Sigmoid colon (tissue), 7 donors: Measurements from ENCODE around the gene HIVEP1. TPM values are rescaled to one million over a fixed set of nuclear protein-coding genes. Genes with fewer than 3 reads are reported as not detected.

ENCODE experiments used
- DNase-seq: peaks from one replicate; pipeline ENCODE4 v3.0.0-alpha.2; 2019
- H3K27ac ChIP-seq, 4 donors: fragments of 200-600 bp; sonication (generic); one replicate each; pipeline ENCODE4 v1.5.1; 2016 to 2019; ENCODE audit warnings: mild to moderate bottlenecking in 1 of 4
- H3K27me3 ChIP-seq, 3 donors: fragments of 200-600 bp; sonication (generic); one replicate each; pipeline ENCODE4 v1.5.1; 2019; ENCODE audit warnings: mild to moderate bottlenecking in 1 of 3
- H3K36me3 ChIP-seq, 4 donors: fragments of 200-600 bp; sonication (generic); one replicate each; pipeline ENCODE4 v1.5.1; 2016 to 2019
- H3K4me1 ChIP-seq, 4 donors: fragments of 200-600 bp; sonication (generic); one replicate each; pipeline ENCODE4 v1.5.1; 2017 to 2019
- H3K4me3 ChIP-seq, 4 donors: fragments of 200-600 bp; sonication (generic); one replicate each; pipeline ENCODE4 v1.5.1; 2017 to 2019; ENCODE audit warnings: mild to moderate bottlenecking in 2 of 4, moderate library complexity in 1 of 4
- H3K9me3 ChIP-seq, 4 donors: fragments of 200-600 bp in 3 of 4; sonication (generic) in 3 of 4; one replicate each; pipeline versions ENCODE4 v1.5.1 to v1.6.1; 2013 to 2019
- CTCF ChIP-seq, 4 experiments: fragments of 450-650 bp in 3 of 4; fragments of 200-600 bp in 1 of 4; IDR thresholded peaks; one replicate each; pipeline ENCODE4 v1.5.1; 2016 to 2019; ENCODE audit warnings: antibody characterized with exemption in 4 of 4, mild to moderate bottlenecking in 3 of 4, moderate library complexity in 2 of 4
- EP300 ChIP-seq, 4 donors: sonication (generic); formaldehyde crosslinking; IDR thresholded peaks; one replicate each; pipeline ENCODE4 v1.6.1; 2017; ENCODE audit warnings: antibody characterized with exemption in 4 of 4
- POLR2A ChIP-seq, 2 donors: fragments of 450-650 bp; IDR thresholded peaks; one replicate each; pipeline ENCODE4 v1.6.1; 2016; ENCODE audit warnings: antibody characterized with exemption in 2 of 2, mild to moderate bottlenecking in 2 of 2, moderate library complexity in 2 of 2
- POLR2AphosphoS5 ChIP-seq, 4 donors: sonication (generic); formaldehyde crosslinking; IDR thresholded peaks; one replicate each; pipeline ENCODE4 v1.6.1; 2017; ENCODE audit warnings: antibody characterized with exemption in 4 of 4
- WGBS, 2 donors: extraction: QIAGEN DNeasy Blood & Tissue Kit; methylation state at CpG; one replicate each; pipeline ENCODE4 v1.1.7; 2013; 5-methylcytosine and 5-hydroxymethylcytosine counted together
- intact Hi-C: fragments of 100-400 bp; cut with DNase I; formaldehyde crosslinking; loops from one replicate; pipeline ENCODE4 v1.15.1; 2023
- polyA plus RNA-seq, 3 donors: library from polyadenylated mRNA; stranded (reverse); fragments of 200-250 nt; gene quantifications; one replicate each; pipeline ENCODE4 v1.2.3, GENCODE V29; 2013
- total RNA-seq, 4 donors: library from RNA; depleted of rRNA; stranded (reverse); fragments of >200 nt; gene quantifications; one replicate each; pipeline ENCODE4 v1.1.0, GENCODE V29; 2016
- donor health status: healthy with polysubstance abuse.
- donor health status: Bipolar disorder and iron deficiency.
- donor health status: healthy.

Gene HIVEP1
- total and polyA plus RNA-seq, 7 donors = 4.6 to 28.5 (median 13.2) TPM

DNA sequence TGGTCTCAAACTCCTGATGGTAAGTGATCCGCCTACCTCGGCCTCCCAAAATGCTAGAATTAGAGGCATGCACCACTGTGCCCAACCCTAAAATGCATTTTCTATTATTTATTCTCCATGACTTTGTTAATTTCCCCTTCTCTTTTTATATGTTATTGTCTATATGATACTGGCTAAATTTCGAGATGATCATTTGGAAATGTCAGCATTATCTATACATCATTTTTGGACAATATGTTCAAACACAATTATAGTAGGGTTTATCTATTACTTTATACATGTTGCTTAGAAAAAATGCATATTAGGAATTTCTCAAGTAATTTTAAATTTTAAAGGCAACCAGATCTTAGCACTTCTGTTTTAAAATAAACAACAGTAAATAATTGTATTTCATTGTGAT lies 34.4 kb upstream of the HIVEP1 start:
- Histone ChIP-seq H3K4me1 (peaks cover 0 to 12% (median 0%) of the 10 kb centered on the region in 4 donors), H3K27ac (no peak overlapping the region), H3K27me3 (no peaks in the 10 kb centered on the region), H3K9me3 (no peaks in the 10 kb centered on the region), H3K4me3 (no peak overlapping the region), H3K36me3 (no peaks in the 10 kb centered on the region)
- TF ChIP-seq CTCF (IDR thresholded peaks at IDR 0.05) (no peak), EP300 (IDR thresholded peaks at IDR 0.05) (no peak), POLR2AphosphoS5 (IDR thresholded peaks at IDR 0.05) (no peak), POLR2A (IDR thresholded peaks at IDR 0.05) (no peak)
- 96 to 99% methylated on average over 3 of the region's 3 CpGs for WGBS, 2 donors
- no peak for DNase-seq
- intact Hi-C loops = no loop called here

- H3K36me3 ChIP-seq = no peaks in the 10 kb centered on the region
- no peaks in the 10 kb centered on the region for H3K9me3 ChIP-seq
- H3K4me1 ChIP-seq = peaks cover 0 to 12% (median 0%) of the 10 kb centered on the region in 4 donors
- no peak overlapping the region for H3K4me3 ChIP-seq
- TF ChIP-seq POLR2AphosphoS5 (IDR thresholded peaks at IDR 0.05) (no peak), EP300 (IDR thresholded peaks at IDR 0.05) (no peak), CTCF (IDR thresholded peaks at IDR 0.05) (no peak), POLR2A (IDR thresholded peaks at IDR 0.05) (no peak)
- WGBS, 2 donors = 8 to 15% methylated on average over 1 of the region's 1 CpG
- intact Hi-C loops = no loop called here
- no peak for DNase-seq
- no peaks in the 10 kb centered on the region for H3K27me3 ChIP-seq
- no peak overlapping the region for H3K27ac ChIP-seq
Observed at GRCh38 chr6:11978169-11978987, 33.7 kb upstream of the HIVEP1 start.

- Histone ChIP-seq H3K4me3 (no peak overlapping the region), H3K36me3 (no peaks in the 10 kb centered on the region), H3K4me1 (peaks cover 0 to 5% (median 0%) of the 10 kb centered on the region in 4 donors), H3K27ac (no peak overlapping the region), H3K27me3 (no peaks in the 10 kb centered on the region), H3K9me3 (no peaks in the 10 kb centered on the region)
- WGBS, 2 donors = 94 to 96% methylated on average over 6 of the region's 6 CpGs
- TF ChIP-seq POLR2AphosphoS5 (IDR thresholded peaks at IDR 0.05) = no peak
- no peak for TF ChIP-seq EP300 (IDR thresholded peaks at IDR 0.05)
- TF ChIP-seq CTCF (IDR thresholded peaks at IDR 0.05) = no peak
- no peak for TF ChIP-seq POLR2A (IDR thresholded peaks at IDR 0.05)
- intact Hi-C loops = no loop called here
- no peak for DNase-seq
Observed at GRCh38 chr6:11979866-11980265, 32.2 kb upstream of the HIVEP1 start.

GRCh38 chr6:11983306-11983705 lies 28.8 kb upstream of the HIVEP1 start:
- Histone ChIP-seq H3K4me3 (no peak overlapping the region), H3K36me3 (no peaks in the 10 kb centered on the region), H3K27ac (no peak overlapping the region), H3K27me3 (no peaks in the 10 kb centered on the region), H3K9me3 (no peaks in the 10 kb centered on the region), H3K4me1 (peaks cover 0 to 2% (median 0%) of the 10 kb centered on the region in 4 donors)
- WGBS, 2 donors = 86 to 90% methylated on average over 5 of the region's 5 CpGs
- TF ChIP-seq EP300 (IDR thresholded peaks at IDR 0.05) = no peak
- no peak for TF ChIP-seq CTCF (IDR thresholded peaks at IDR 0.05)
- no peak for TF ChIP-seq POLR2AphosphoS5 (IDR thresholded peaks at IDR 0.05)
- no peak for TF ChIP-seq POLR2A (IDR thresholded peaks at IDR 0.05)
- intact Hi-C loops = no loop called here
- DNase-seq = no peak
